ENCODE results near the gene SH3BGRL. TPM values are rescaled to one million over a fixed set of nuclear protein-coding genes. Genes with fewer than 3 reads are reported as not detected.
"Not testable (repeated sequence)": the region's sequence is repeated elsewhere in the genome, so short reads cannot be mapped to it uniquely, and the experiment has no call there.

The SH3BGRL gene
- total RNA-seq, 1 donor from 2014 or later: 23.8 TPM

DNA sequence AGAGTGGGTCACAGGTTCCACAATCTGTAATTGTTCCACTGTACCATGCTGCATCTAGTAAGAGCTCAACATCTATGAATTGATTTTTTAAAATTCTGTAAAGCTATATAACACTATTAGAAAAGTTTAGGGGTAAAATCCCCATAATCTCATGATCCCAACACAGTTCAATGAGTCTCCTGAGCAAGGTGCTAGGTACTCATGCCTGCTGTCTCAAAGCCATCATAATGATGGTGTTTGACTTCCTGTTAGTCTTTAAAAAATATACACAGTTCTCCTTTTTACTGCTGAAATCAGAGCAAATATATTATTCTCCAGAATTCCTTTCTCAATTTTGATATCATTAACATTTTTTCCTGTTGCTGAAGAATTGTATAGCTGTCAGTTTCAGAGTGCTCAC lies 55.9 kb downstream of the SH3BGRL start:
- DNase-seq (ENCODE audit: low spot score): no peak
- intact Hi-C loops (cut with DNase I): no loop called here

DNA sequence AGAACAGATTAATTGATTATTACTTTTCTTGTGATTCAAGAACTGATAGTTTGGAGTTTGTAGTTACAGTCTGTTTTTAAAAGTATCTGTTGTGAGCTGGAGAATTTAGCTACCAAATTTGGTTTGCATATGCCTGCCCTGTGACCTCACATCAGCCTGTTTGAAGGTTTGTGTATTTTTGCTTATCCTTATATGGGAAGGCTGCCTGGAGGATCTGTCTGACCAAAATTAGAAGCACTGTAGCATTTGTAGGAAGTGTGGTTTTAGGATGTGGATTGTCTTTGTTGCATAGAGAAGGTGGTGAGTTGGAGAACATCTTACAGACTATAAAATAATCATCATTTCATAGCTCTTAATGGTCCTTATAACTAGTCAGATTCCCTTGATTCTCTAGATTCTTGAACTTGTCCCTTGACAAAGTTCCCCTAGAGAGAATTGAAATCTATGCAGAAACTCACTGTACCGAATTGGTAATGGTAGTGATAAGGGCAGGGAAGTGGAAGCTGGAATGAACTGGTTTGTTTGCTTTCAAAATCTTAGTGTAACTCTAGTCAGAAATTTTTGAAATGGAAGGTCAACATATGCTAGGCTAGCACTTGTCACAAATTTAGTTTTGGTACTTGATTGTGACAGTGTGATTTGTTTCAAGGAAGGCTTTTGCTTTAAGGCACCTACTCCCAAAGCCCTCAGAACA lies 57.3 kb downstream of the SH3BGRL start:
- DNase-seq (ENCODE audit: low spot score): no peak
- intact Hi-C loops (cut with DNase I): no loop called here

DNA sequence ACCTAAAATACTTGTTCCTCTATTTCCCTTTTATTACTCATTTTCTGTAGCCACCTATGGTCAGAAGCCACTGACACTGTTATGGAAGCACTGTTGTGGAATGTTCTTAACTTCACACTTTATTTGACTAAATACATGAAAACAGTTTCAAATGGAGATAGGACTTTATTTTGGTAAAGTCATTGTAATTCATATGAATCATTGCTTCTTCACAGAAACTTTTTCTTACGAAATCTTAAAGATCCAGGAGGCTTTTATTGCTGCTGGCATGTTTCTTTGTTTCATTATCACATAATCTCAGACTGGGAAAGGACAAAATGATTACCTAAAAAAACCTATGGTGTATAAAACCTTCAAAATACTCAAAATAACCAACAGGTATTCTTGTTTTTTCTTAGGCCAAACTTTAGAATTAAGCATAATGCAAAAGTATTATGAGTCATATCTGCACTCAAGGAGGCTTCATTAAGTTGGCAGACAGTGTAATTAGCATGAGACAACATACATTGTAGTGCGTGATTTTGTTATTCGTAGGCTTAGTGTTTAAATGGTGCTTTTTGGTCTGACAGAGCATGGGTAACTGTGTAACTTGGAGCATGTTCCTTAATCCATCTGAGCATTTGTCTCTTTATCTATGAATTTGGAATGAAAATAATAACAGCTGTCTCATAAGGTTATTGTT lies 58.0 kb downstream of the SH3BGRL start:
- no peak for DNase-seq (ENCODE audit: low spot score)
- intact Hi-C loops (cut with DNase I): no loop called here

DNA sequence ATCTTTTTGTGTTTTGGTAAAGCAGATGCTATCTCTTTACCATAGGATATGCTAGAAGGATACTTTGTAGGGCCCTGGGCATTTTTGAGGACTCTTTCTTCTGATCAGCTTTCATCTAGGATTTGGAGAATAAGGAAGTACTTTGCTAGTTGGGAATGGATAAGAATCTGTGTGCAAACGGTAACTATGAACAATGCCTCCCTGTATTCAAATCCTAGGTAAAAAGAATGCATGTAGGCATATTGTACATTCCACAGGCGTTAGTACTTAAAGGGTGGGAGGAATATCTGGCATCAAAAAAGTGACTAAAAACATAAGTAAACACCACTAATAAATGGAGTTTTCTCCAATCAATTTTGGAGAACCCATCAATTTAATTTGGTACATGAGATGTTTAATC lies 59.7 kb downstream of the SH3BGRL start:
- no peak for DNase-seq (ENCODE audit: low spot score)
- intact Hi-C loops (cut with DNase I): no loop called here

DNA sequence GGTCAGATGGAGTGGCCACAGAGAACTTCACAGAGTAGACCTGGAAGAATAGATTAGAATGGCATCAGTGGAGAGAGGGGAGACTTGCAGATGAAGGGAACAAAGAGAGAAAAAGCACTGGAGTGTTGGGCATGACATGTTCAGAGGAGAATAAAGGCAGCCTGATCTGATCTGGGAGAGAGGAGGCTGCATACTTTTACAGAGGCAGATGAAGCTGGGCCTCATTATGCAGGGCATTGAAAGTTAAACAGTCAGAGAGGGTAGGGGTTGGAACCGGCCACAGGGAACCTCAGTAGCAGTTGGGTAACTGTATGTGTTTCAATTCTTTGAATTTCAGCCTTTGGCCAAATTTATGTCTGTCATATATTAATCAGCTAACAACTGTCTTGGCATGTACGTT lies 61.2 kb downstream of the SH3BGRL start:
- no peak for DNase-seq (ENCODE audit: low spot score)
- intact Hi-C loops (cut with DNase I): no loop called here

DNA sequence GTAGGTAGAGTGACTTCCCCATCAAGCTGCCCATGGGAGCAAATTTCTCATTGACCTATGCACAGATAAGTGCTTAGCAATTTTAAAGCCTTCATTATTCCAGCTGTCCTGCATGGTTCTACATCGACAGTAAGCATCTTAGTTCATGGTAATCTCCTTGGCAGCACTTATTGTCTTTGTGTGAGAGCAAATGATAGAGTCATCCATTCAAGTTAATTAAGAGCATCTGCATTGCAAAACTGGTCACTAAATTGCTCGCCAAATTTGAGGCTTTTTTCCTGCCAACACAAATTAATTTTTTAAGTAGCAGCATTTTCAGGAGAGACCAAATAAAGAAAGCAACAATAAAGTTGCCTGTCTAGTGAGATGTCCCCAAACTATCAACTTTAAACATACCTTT lies 76.7 kb downstream of the SH3BGRL start:
- no peak for DNase-seq (ENCODE audit: low spot score)
- intact Hi-C loops (cut with DNase I): no loop called here

DNA sequence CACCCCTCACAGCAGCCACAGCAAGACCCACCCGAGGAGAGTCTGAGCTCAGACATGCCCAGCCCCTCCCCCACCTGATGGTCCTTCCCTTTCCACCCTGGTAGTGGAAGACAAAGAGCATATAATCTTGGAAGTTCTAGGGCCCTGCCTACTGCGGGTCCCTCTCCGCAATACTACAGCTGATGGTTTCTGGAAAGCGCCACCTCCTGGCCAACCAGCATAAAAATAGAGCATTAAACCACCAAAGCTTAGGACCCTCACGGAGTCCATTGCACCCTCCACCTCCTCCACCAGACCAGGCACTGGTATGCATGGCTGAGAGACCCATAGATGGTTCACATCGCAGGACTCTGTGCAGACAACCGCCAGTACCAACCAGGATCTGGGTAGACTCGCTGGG lies 78.2 kb downstream of the SH3BGRL start:
- DNase-seq (ENCODE audit: low spot score): no peak
- intact Hi-C loops (cut with DNase I): no loop called here

DNA sequence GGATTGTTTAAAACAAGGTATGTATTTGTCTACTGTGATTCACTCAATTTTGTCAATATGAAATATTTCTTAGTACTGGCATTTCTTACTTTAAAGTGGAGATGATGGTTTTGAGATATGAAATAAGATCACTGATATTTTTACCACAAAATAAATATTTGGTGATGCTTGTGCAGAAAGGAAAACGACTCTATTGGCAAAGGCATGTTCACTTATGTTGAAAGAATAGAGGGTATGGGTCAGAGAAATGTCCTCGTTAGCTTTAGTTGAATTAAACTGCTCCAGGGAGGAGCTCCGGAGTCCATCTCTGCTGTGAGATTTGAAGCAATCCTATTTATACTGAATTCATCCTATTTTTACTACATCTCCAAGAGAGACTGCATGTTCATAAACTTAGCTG lies 84.2 kb downstream of the SH3BGRL start:
- DNase-seq (ENCODE audit: low spot score): no peak
- intact Hi-C loops (cut with DNase I): no loop called here

DNA sequence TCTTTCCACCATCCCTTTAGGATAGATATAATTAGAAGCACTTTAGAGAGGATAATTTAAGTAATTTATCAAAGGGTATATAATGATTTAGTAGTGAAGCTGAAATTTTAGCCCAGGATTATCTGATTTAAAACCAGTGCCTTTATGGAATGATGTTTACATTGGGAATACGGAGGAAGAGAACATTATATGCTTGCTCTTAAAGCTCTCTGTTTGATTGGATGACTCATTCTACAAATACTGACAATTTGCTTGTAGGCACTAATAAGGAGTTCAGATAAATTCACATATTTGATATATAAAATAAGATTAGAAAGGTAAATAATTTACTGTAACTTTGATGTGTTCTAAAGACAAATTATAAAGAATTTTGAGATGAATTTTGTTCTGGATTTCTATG lies 84.7 kb downstream of the SH3BGRL start:
- intact Hi-C loops (cut with DNase I): no loop called here

DNA sequence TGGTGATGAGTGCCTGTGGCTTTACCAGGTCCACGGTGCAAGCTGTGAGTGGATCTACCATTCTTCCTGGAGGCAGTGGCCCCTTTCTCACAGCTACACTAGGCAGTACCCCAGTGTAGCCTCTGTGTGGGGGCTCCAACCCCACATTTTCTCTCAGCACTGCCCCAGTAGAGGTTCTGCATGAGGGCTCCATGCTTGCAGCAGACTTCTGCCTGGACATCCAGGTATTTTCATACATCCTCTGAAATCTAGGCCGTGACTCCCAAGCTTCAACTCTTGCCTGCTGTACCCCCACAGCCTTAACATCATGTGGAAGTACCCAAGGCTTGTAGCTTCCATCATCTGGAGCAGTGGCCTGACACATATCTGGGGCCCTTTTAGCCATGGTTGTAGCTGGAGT lies 90.1 kb downstream of the SH3BGRL start:
- intact Hi-C loops (cut with DNase I): no loop called here
- no peak for DNase-seq (ENCODE audit: low spot score)

More for the DNA sequence above, 84.7 kb downstream of the SH3BGRL start:
- DNase-seq (ENCODE audit: low spot score): no peak

DNA sequence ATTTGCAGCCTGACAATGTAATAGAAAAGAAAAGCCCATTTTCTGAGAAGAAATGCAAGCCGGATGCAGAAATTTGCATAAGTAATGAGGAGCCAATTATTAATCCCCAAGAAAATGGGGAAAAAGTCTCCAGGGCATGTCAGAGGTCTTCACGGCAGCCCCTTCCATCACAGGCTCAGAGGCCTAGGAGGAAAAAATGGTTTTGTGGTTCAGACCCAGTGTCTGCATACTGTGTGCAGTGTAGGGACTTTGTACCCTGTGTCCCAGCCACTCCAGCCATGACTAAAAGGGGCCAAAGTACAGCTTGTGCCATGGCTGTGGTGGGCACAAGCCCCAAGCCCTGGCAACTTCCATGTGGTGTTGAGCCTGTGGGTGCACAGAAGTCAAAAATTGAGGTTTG lies 92.2 kb downstream of the SH3BGRL start:
- no peak for DNase-seq (ENCODE audit: low spot score)
- intact Hi-C loops (cut with DNase I): no loop called here

DNA sequence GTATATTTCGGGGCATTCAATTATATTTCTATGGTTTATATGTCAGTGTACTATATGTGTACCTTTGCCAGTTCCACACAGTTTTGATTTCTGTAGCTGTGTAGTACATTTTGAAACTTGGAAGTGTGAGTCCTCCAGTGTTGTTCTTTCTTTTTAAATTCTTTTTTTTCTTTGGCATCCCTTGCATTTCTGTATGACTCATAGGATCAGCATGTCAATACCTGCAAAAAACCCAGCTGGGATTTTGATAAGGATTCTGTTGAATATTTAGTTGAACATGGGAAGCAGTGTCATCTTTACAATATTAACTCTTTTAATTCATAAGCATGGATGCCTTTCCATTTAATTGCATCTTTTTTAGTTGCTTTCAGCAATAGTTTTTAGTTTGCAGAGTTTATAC lies 100.0 kb downstream of the SH3BGRL start:
- intact Hi-C loops (cut with DNase I): no loop called here
- DNase-seq (ENCODE audit: low spot score): no peak

DNA sequence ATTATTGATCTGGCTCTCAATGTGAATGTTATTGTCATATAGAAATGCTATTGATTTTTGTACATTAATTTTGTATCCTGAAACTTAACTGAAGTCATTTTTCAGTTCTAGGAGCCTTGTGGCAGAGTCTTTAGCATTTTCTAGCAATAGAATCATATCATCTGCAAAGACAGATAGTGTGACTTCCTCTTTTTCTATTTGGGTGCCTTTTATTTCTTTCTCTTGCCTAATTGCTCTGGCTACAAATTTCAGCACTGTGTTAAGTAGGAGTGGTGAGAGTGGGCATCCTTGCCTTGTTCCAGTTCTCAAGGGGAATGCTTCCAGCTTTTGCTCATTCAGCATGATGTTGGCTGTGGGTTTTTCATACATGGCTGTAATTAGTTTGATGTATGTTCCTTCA lies 102.7 kb downstream of the SH3BGRL start:
- DNase-seq (ENCODE audit: low spot score): no peak
- intact Hi-C loops (cut with DNase I): no loop called here

DNA sequence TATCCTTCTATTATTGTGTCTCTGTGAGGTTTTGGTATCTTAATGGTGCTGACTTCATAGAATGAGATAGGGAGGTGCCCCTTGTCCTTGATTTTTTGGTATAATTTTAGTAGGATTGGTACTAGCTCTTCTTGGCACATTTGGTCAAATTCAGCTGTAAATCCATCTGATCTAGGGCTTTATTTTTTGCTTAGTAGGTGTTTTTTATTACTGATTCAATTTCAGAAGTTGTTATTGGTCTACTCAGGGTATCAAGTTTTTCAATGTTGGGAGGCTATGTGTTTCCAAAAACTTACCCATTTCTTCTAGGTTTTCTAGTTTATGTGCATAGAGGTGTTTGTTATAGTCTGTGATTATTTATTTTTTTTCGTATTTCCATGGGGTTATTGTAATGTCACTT lies 103.3 kb downstream of the SH3BGRL start:
- DNase-seq (ENCODE audit: low spot score): no peak
- intact Hi-C loops (cut with DNase I): no loop called here

DNA sequence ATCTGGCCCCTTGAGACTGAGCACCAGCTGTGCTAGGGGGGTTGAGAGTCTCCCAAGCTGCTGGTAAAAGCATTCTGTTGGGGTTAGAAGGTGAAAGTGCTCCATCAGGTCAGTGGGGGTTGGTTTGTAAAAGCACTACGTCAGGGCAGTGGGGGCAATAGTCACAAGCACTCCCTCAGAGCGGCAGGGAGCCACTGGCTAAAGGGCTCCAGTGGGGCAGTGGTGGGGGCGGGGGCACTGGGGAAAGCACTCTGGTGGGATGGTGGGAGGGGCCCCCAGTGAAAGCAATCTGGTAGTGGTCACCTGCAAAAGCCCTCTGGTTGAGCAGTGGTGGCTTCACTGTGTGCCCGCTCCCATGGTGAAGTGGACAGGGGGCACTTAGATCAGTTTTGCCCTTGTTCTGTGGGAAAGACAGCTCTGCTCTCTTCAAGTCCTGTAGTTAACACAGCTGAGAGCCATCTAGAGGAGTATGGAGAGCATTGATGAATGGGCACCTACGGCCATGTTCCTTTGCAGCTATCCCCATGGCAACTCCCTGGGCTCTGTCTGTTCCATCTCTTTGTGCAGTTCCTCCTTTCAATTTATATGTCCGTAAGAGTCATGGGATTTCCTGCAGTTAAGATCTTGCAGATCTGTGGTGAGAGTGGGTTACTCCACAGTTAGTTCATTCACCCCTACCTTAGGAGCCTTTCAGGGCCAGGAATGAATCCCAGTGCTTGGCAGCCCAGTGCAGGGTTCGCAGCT lies 106.4 kb downstream of the SH3BGRL start:
- no peak for DNase-seq (ENCODE audit: low spot score)

DNA sequence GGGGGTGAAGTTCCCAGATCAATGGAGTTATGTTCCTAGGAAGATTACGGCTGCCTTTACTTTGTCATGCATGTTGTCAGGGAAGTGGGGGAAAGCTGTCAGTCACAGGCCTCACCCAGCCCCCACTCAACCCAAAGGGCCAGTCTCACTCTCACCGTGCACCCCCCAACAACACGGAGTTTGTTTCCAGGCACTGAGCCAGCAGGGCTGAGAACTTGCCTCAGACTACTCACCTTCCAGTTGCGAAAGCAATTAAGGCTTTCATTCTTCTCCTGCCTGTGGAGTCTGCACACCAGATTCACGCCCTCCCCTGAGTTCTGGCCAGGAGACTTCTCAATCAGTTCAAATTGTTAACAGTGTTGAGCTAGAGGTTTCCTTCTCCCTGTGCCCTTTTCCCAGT lies 114.3 kb downstream of the SH3BGRL start:
- no peak for DNase-seq (ENCODE audit: low spot score)
- intact Hi-C loops (cut with DNase I): no loop called here

More for the DNA sequence above, 106.4 kb downstream of the SH3BGRL start:
- intact Hi-C loops (cut with DNase I): no loop called here

DNA sequence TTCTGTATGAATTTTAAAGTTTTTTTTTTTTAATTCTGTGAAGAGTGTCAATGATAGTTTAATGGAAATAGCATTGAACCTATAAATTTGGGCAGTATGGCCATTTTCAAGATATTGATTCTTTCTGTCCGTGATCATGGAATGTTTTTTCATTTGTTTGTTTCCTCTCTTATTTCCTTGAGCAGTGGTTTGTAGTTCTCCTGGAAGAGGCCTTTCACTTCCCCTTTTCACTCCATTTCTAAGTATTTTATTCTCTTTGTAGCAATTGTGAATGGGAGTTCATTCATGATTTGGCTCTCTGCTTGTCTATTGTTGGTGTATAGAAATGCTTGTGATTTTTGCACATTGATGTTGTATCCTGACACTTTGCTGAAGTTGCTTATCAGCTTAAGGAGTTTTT lies 129.8 kb downstream of the SH3BGRL start:
- intact Hi-C loops (cut with DNase I); DNase-seq (ENCODE audit: low spot score): not testable (repeated sequence)

DNA sequence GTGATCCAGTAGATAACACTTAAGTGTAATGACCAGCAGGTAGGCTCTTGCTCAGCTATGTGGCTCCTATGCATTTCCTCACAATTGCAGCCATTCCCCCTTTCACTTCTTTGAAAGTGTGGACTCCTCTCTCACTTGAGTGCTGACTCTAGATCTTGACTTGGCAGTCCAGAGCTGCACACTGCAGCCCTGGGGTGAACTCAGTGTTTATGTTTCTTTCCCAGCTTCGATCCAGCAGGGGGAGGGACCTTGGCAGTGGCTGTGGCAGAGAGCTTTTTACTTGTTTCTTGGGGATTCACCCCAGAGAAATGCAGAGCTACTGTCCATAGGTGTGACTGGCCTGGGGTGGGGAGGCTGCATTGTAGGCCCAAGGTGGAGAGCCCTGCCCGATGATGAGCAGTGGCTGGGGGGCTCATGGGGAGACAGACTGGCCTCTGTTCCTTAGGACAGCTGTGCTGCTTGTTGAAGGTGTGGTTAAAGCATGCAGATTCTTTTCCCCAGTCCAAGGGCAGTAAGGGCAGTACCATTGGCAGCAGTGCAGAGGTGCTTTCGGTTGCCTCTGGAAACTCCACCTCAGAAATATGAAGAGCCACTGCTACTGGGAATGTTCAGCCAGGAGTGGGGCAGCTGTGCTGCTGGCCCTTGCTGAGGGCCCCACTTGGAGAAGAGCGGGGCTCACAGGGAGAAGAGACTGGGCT lies 134.7 kb downstream of the SH3BGRL start:
- DNase-seq (ENCODE audit: low spot score): no peak
- intact Hi-C loops (cut with DNase I): no loop called here

DNA sequence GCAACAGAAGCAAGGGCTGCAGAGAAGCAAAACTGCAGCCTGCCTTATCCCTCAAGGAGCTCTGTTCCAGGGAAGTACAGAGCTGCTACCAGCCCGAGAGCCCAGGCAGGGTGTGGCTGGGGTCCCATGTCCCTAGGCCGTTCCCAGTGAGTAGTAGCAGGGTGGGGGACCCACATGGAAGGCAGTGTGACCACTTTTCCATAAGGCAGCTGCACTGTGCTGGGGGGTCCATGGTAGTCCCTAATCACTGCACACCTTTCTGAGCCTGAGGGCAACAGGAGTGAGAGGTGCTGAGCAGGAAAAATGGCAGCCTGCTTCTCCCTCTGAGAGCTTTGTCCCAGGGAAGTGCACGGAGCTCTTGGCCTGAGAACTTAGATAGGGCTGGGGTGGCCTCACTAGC lies 135.9 kb downstream of the SH3BGRL start:
- intact Hi-C loops (cut with DNase I): no loop called here
- no peak for DNase-seq (ENCODE audit: low spot score)

DNA sequence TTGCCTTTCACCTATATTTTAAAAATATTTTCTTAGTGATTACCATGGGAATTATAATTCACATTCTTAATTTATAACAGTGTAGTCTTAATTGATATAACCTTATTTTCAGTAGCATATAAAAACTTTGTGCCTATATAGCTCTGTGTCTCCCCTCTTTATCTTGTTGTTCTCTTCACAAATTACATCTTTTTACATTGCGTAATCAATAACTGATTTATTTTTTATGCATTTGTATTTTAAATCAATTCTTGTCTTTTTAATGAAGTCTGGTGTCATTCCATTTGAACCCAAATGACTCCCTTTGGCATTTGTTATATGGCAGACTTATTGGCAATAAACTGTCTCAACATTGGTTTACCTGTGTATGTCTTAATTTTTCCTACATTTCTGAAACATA lies 137.0 kb downstream of the SH3BGRL start:
- intact Hi-C loops (cut with DNase I): no loop called here
- no peak for DNase-seq (ENCODE audit: low spot score)
